Natural killer cell (primary cell): ENCODE measurements around the gene GSDMA. TPM values are rescaled to one million over a fixed set of nuclear protein-coding genes. Genes with fewer than 3 reads are reported as not detected.

ENCODE experiments used
- ATAC-seq, 3 donors: fragments of 150-1000 bp in 2 of 3; fragments of 200-7000 bp in 1 of 3; cut with Tn5 transposase; 1 replicate in 1 of 3; 2 replicates in 2 of 3; pipeline ENCODE4 v1.10.0; 2021; ENCODE audit warnings: mild to moderate bottlenecking in 2 of 3, moderate library complexity in 2 of 3
- DNase-seq, 2 donors: peaks; one replicate each; pipeline versions ENCODE4 v3.0.0 to v3.0.0-alpha.2; 2013 to 2021; ENCODE audit warnings: mixed read lengths in 1 of 2
- H3K27ac ChIP-seq: one replicate; pipeline ENCODE4 v1.5.1; 2013; ENCODE audit warnings: mild to moderate bottlenecking, low read length
- H3K27me3 ChIP-seq: one replicate; pipeline ENCODE4 v1.6.1; 2013; ENCODE audit warnings: low read length; ENCODE audit not compliant: control insufficient read depth, insufficient read depth
- H3K36me3 ChIP-seq: one replicate; pipeline ENCODE4 v1.6.1; 2013; ENCODE audit warnings: low read length; ENCODE audit not compliant: control insufficient read depth, insufficient read depth
- H3K4me1 ChIP-seq: one replicate; pipeline ENCODE4 v1.6.1; 2013; ENCODE audit warnings: low read length; ENCODE audit not compliant: control insufficient read depth, insufficient read depth
- H3K4me3 ChIP-seq: one replicate; pipeline ENCODE4 v1.5.1; 2013; ENCODE audit warnings: low read length
- H3K9me3 ChIP-seq: one replicate; pipeline ENCODE4 v1.6.1; 2013; ENCODE audit warnings: low read length; ENCODE audit not compliant: control insufficient read depth, insufficient read depth
- H3K27ac Mint-ChIP-seq, 2 donors: one replicate each; pipeline ENCODE4 v1.8.0; 2022; ENCODE audit warnings: mild to moderate bottlenecking in 2 of 2, mixed read lengths in 2 of 2, moderate library complexity in 1 of 2
- H3K27me3 Mint-ChIP-seq, 2 donors: one replicate each; pipeline ENCODE4 v1.8.0; 2022; ENCODE audit warnings: low read depth in 2 of 2, mixed read lengths in 2 of 2
- H3K36me3 Mint-ChIP-seq: one replicate; pipeline ENCODE4 v1.8.0; 2022; ENCODE audit warnings: mixed read lengths
- H3K4me1 Mint-ChIP-seq, 2 donors: one replicate each; pipeline ENCODE4 v1.8.0; 2022; ENCODE audit warnings: mixed read lengths in 2 of 2
- H3K4me3 Mint-ChIP-seq: one replicate; pipeline ENCODE4 v1.8.0; 2022; ENCODE audit warnings: mild to moderate bottlenecking, moderate library complexity, mixed read lengths
- H3K9me3 Mint-ChIP-seq, 2 donors: one replicate each; pipeline ENCODE4 v1.8.0; 2022; ENCODE audit warnings: mixed read lengths in 2 of 2
- CTCF ChIP-seq: fragments of 200-600 bp; IDR thresholded peaks from one replicate; pipeline ENCODE4 v1.8.0; 2022; ENCODE audit warnings: antibody characterized with exemption
- WGBS: methylation state at CpG from one replicate; pipeline ENCODE4 v1.1.7; 2013; ENCODE audit warnings: missing lambda C conversion rate; ENCODE audit not compliant: insufficient coverage; 5-methylcytosine and 5-hydroxymethylcytosine counted together
- intact Hi-C: fragments of 100-400 bp; cut with micrococcal nuclease; formaldehyde crosslinking; loops from one replicate; pipeline ENCODE4 v1.14.2; 2022
- total RNA-seq, 4 donors: library from RNA; stranded (reverse); fragments of 120-200 nt in 1 of 4; gene quantifications; one replicate each; pipeline versions ENCODE4 v1.2.3 to v1.2.4, GENCODE V29; 2013 to 2022

The GSDMA gene
- total RNA-seq, 3 donors from 2014 or later (not counting 1 experiment from before 2014, with no cell fraction given) = 1.1 to 3.2 (median 2.1) TPM

- Histone ChIP-seq H3K9me3 (no peaks in the 10 kb centered on the region), H3K27me3 (no peaks in the 10 kb centered on the region), H3K27ac (no peak overlapping the region), H3K36me3 (no peaks in the 10 kb centered on the region), H3K4me3 (no peak overlapping the region), H3K4me1 (peaks cover 30% of the 10 kb centered on the region)
- no peak overlapping the region for H3K4me3 Mint-ChIP-seq
- ATAC-seq (no peak), DNase-seq (no peak)
- WGBS = 92% methylated on average over 6 of the region's 6 CpGs
- H3K4me1 Mint-ChIP-seq = peaks cover 0 to 10% of the 10 kb centered on the region in 2 donors
- intact Hi-C loops = no loop called here
- no peaks in the 10 kb centered on the region for H3K36me3 Mint-ChIP-seq
- no peak for TF ChIP-seq CTCF
- H3K27ac Mint-ChIP-seq = no peak overlapping the region
- no peaks in the 10 kb centered on the region for H3K9me3 Mint-ChIP-seq
- peaks cover 31 to 37% of the 10 kb centered on the region in 2 donors for H3K27me3 Mint-ChIP-seq
These were observed 6.6 kb downstream of the GSDMA start for GRCh38 chr17:39969375-39969774.

GRCh38 chr17:39970157-39970692 is 7.4 kb downstream of the GSDMA start:
- Mint-ChIP-seq H3K4me1 (peaks cover 0 to 10% of the 10 kb centered on the region in 2 donors), H3K4me3 (no peak overlapping the region), H3K27me3 (peaks cover 31 to 37% of the 10 kb centered on the region in 2 donors), H3K9me3 (no peaks in the 10 kb centered on the region), H3K36me3 (no peaks in the 10 kb centered on the region), H3K27ac (no peak overlapping the region)
- H3K4me3 ChIP-seq = no peak overlapping the region
- 80% methylated on average over 7 of the region's 7 CpGs for WGBS
- no peak overlapping the region for H3K27ac ChIP-seq
- intact Hi-C loops = no loop called here
- TF ChIP-seq CTCF = no peak
- no peaks in the 10 kb centered on the region for H3K9me3 ChIP-seq
- ATAC-seq = no peak
- peaks cover 30% of the 10 kb centered on the region for H3K4me1 ChIP-seq
- no peak for DNase-seq
- no peaks in the 10 kb centered on the region for H3K36me3 ChIP-seq
- H3K27me3 ChIP-seq = no peaks in the 10 kb centered on the region

GRCh38 chr17:39971076-39971603 is 8.3 kb downstream of the GSDMA start:
- no peaks in the 10 kb centered on the region for H3K36me3 Mint-ChIP-seq
- DNase-seq = no peak

More at GRCh38 chr17:39971076-39971603, 8.3 kb downstream of the GSDMA start:
- Mint-ChIP-seq H3K27me3 (peaks cover 31 to 37% of the 10 kb centered on the region in 2 donors), H3K27ac (no peak overlapping the region), H3K9me3 (no peaks in the 10 kb centered on the region), H3K4me1 (peaks cover 0 to 10% of the 10 kb centered on the region in 2 donors), H3K4me3 (no peak overlapping the region)
- Histone ChIP-seq H3K36me3 (no peaks in the 10 kb centered on the region), H3K4me1 (peaks cover 25% of the 10 kb centered on the region), H3K9me3 (no peaks in the 10 kb centered on the region), H3K27ac (no peak overlapping the region), H3K27me3 (no peaks in the 10 kb centered on the region), H3K4me3 (no peak overlapping the region)
- WGBS = 99% methylated on average over 4 of the region's 4 CpGs
- TF ChIP-seq CTCF = no peak
- intact Hi-C loops = no loop called here
- no peak for ATAC-seq
